ENCODE measurements around the gene TKFC.

Gene TKFC

GRCh38 chr11:61336171-61336935 lies 3.3 kb downstream of the TKFC start:
- Histone ChIP-seq H3K36me3 (ENCODE audit: control insufficient read depth in 4 of 4, insufficient read depth in 4 of 4, low read length in 3 of 4) (peaks cover 0 to 21% (median 14%) of the 10 kb centered on the region in 4 experiments), H3K27me3 (replicated peaks in 2 of 5; ENCODE audit: control insufficient read depth in 4 of 5, insufficient read depth in 5 of 5, low read length in 4 of 5) (no peaks in the 10 kb centered on the region), H3K4me3 (ENCODE audit: control insufficient read depth in 1 of 7, extremely low read depth in 1 of 7, insufficient read depth in 4 of 7, low read depth in 2 of 7, low read length in 6 of 7) (no peak overlapping the region), H3K4me1 (ENCODE audit: control extremely low read depth in 1 of 4, control insufficient read depth in 4 of 4, insufficient read depth in 4 of 4, low read length in 3 of 4) (peaks cover 4 to 45% (median 27%) of the 10 kb centered on the region in 4 experiments), H3K27ac (ENCODE audit: insufficient read depth in 1 of 2, low read depth in 1 of 2, low read length in 2 of 2, poor library complexity in 1 of 2, severe bottlenecking in 2 of 2) (no peak overlapping the region), H3K9me3 (ENCODE audit: control extremely low read depth in 1 of 5, control insufficient read depth in 4 of 5, insufficient read depth in 2 of 5, low read depth in 1 of 5, low read length in 4 of 5) (no peaks in the 10 kb centered on the region)
- ChIA-PET POLR2A (interaction anchor here (0.7 to 1.4 kb wide), 3 partner anchors 44 to 53 kb away, joined by 3 to 4 read pairs (median 4); no protein-coding TSS in a partner anchor), CTCF (interaction anchor here (0.7 to 10.5 kb wide), 20 partner anchors 9 to 181 kb away, joined by 3 to 341 read pairs (median 5); partner anchors contain the start of genes CYB561A3, TMEM138, TMEM216 and VWCE)
- WGBS (ENCODE audit: insufficient coverage), result 31% methylated on average over 7 of the region's 8 CpGs
- DNase-seq, result peak; percentile 80 to 89 (median 85)

- ChIA-PET CTCF (interaction anchor here (0.6 to 10.5 kb wide), 6 partner anchors 10 to 97 kb away, joined by 3 to 341 read pairs (median 5); partner anchors contain the start of genes CYB561A3, TMEM138 and TMEM216), POLR2A (interaction anchor here (0.5 kb wide), 1 partner anchor 18 kb away, joined by 3 read pairs; no protein-coding TSS in a partner anchor)
- Histone ChIP-seq H3K27ac (ENCODE audit: insufficient read depth in 1 of 2, low read depth in 1 of 2, low read length in 2 of 2, poor library complexity in 1 of 2, severe bottlenecking in 2 of 2) (no peak overlapping the region), H3K9me3 (ENCODE audit: control extremely low read depth in 1 of 5, control insufficient read depth in 4 of 5, insufficient read depth in 2 of 5, low read depth in 1 of 5, low read length in 4 of 5) (no peaks in the 10 kb centered on the region), H3K4me3 (ENCODE audit: control insufficient read depth in 1 of 7, extremely low read depth in 1 of 7, insufficient read depth in 4 of 7, low read depth in 2 of 7, low read length in 6 of 7) (no peak overlapping the region), H3K4me1 (ENCODE audit: control extremely low read depth in 1 of 4, control insufficient read depth in 4 of 4, insufficient read depth in 4 of 4, low read length in 3 of 4) (peaks cover 0 to 33% (median 13%) of the 10 kb centered on the region in 4 experiments), H3K27me3 (replicated peaks in 2 of 5; ENCODE audit: control insufficient read depth in 4 of 5, insufficient read depth in 5 of 5, low read length in 4 of 5) (no peaks in the 10 kb centered on the region), H3K36me3 (ENCODE audit: control insufficient read depth in 4 of 4, insufficient read depth in 4 of 4, low read length in 3 of 4) (peaks cover 0 to 33% (median 20%) of the 10 kb centered on the region in 4 experiments)
- no peak for DNase-seq
- WGBS (ENCODE audit: insufficient coverage), result 96% methylated on average over 13 of the region's 15 CpGs
Measured at GRCh38 chr11:61337706-61338470, 4.9 kb downstream of the TKFC start.

DNA sequence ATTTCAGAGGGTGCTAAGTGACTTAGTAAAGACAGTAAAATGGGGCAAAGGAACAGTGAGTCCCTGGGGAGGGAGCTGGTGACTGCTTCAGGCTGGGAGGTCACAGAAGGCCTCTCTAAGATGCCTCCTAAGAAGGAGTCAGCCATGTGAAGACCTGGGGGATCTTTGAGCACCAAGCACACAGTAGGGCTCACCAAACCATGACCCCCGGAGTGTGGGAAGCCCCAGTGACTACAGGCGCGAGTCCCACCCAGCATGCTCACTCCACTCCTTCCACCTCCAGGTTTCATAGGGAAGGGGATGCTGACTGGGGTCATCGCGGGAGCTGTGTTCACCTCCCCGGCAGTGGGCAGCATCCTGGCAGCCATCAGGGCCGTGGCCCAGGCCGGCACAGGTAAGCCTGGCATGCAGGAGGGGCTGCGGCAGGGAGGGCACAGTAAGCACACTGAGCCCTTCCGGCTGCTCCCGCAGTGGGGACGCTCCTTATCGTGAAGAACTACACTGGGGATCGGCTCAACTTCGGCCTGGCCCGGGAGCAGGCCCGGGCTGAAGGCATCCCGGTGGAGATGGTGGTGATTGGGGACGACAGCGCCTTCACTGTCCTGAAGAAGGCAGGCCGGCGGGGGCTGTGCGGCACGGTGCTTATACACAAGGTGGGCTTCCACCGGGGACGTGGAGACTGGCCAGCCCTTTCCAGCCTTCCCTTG lies 5.9 kb downstream of the TKFC start:
- Histone ChIP-seq H3K27ac (ENCODE audit: insufficient read depth in 1 of 2, low read depth in 1 of 2, low read length in 2 of 2, poor library complexity in 1 of 2, severe bottlenecking in 2 of 2) (no peak overlapping the region), H3K9me3 (ENCODE audit: control extremely low read depth in 1 of 5, control insufficient read depth in 4 of 5, insufficient read depth in 2 of 5, low read depth in 1 of 5, low read length in 4 of 5) (no peaks in the 10 kb centered on the region), H3K4me3 (ENCODE audit: control insufficient read depth in 1 of 7, extremely low read depth in 1 of 7, insufficient read depth in 4 of 7, low read depth in 2 of 7, low read length in 6 of 7) (no peak overlapping the region), H3K36me3 (ENCODE audit: control insufficient read depth in 4 of 4, insufficient read depth in 4 of 4, low read length in 3 of 4) (peaks cover 2 to 43% (median 26%) of the 10 kb centered on the region in 4 experiments), H3K4me1 (ENCODE audit: control extremely low read depth in 1 of 4, control insufficient read depth in 4 of 4, insufficient read depth in 4 of 4, low read length in 3 of 4) (peaks cover 0 to 26% (median 7%) of the 10 kb centered on the region in 4 experiments), H3K27me3 (replicated peaks in 2 of 5; ENCODE audit: control insufficient read depth in 4 of 5, insufficient read depth in 5 of 5, low read length in 4 of 5) (no peaks in the 10 kb centered on the region)
- POLR2A ChIA-PET, result no interaction called here
- CTCF ChIA-PET, result interaction anchor here (1.0 to 10.5 kb wide), 5 partner anchors 11 to 96 kb away, joined by 4 to 341 read pairs (median 6); partner anchors contain the start of genes CYB561A3, TMEM138 and TMEM216
- DNase-seq, result no peak
- 96% methylated on average over 17 of the region's 26 CpGs for WGBS (ENCODE audit: insufficient coverage)

GRCh38 chr11:61339490-61339878 lies 6.5 kb downstream of the TKFC start:
- ChIA-PET POLR2A (no interaction called here), CTCF (interaction anchor here (1.4 to 10.5 kb wide), 3 partner anchors 19 to 96 kb away, joined by 6 to 341 read pairs (median 244); partner anchors contain the start of genes CYB561A3, TMEM138 and TMEM216)
- Histone ChIP-seq H3K4me1 (ENCODE audit: control extremely low read depth in 1 of 4, control insufficient read depth in 4 of 4, insufficient read depth in 4 of 4, low read length in 3 of 4) (peaks cover 0 to 20% (median 5%) of the 10 kb centered on the region in 4 experiments), H3K4me3 (ENCODE audit: control insufficient read depth in 1 of 7, extremely low read depth in 1 of 7, insufficient read depth in 4 of 7, low read depth in 2 of 7, low read length in 6 of 7) (no peak overlapping the region), H3K27me3 (replicated peaks in 2 of 5; ENCODE audit: control insufficient read depth in 4 of 5, insufficient read depth in 5 of 5, low read length in 4 of 5) (no peaks in the 10 kb centered on the region), H3K9me3 (ENCODE audit: control extremely low read depth in 1 of 5, control insufficient read depth in 4 of 5, insufficient read depth in 2 of 5, low read depth in 1 of 5, low read length in 4 of 5) (no peaks in the 10 kb centered on the region), H3K36me3 (ENCODE audit: control insufficient read depth in 4 of 4, insufficient read depth in 4 of 4, low read length in 3 of 4) (peaks cover 2 to 46% (median 26%) of the 10 kb centered on the region in 4 experiments), H3K27ac (ENCODE audit: insufficient read depth in 1 of 2, low read depth in 1 of 2, low read length in 2 of 2, poor library complexity in 1 of 2, severe bottlenecking in 2 of 2) (no peak overlapping the region)
- 96% methylated on average over 3 of the region's 4 CpGs for WGBS (ENCODE audit: insufficient coverage)
- no peak for DNase-seq

DNA sequence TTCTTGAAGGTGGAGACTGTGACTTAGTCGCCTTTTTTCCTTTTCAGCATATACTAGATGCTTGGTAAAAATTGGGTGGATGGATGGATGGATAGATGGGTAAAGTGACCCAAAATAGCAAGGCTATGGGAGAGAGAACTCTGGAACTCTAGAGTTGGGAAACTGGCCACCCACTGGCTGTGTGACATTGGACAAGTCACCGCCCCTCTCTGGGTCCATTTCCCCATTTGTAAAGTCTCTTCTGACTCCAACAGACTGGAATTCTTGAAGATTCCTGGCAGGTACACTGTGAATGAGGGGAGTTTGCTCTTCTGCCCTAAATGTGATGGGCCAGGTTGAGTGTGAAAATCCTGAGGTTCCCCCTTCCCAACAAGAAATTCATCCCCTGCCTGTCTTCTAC lies 8.0 kb downstream of the TKFC start:
- Histone ChIP-seq H3K36me3 (ENCODE audit: control insufficient read depth in 4 of 4, insufficient read depth in 4 of 4, low read length in 3 of 4) (peaks cover 2 to 54% (median 29%) of the 10 kb centered on the region in 4 experiments), H3K9me3 (ENCODE audit: control extremely low read depth in 1 of 5, control insufficient read depth in 4 of 5, insufficient read depth in 2 of 5, low read depth in 1 of 5, low read length in 4 of 5) (no peaks in the 10 kb centered on the region), H3K4me1 (ENCODE audit: control extremely low read depth in 1 of 4, control insufficient read depth in 4 of 4, insufficient read depth in 4 of 4, low read length in 3 of 4) (peaks cover 0 to 10% (median 7%) of the 10 kb centered on the region in 4 experiments), H3K4me3 (ENCODE audit: control insufficient read depth in 1 of 7, extremely low read depth in 1 of 7, insufficient read depth in 4 of 7, low read depth in 2 of 7, low read length in 6 of 7) (no peak overlapping the region), H3K27me3 (replicated peaks in 2 of 5; ENCODE audit: control insufficient read depth in 4 of 5, insufficient read depth in 5 of 5, low read length in 4 of 5) (no peaks in the 10 kb centered on the region), H3K27ac (ENCODE audit: insufficient read depth in 1 of 2, low read depth in 1 of 2, low read length in 2 of 2, poor library complexity in 1 of 2, severe bottlenecking in 2 of 2) (no peak overlapping the region)
- WGBS (ENCODE audit: insufficient coverage), result 100% methylated on average over 1 of the region's 2 CpGs
- no peak for DNase-seq
- ChIA-PET POLR2A (no interaction called here), CTCF (interaction anchor here (10.1 to 10.5 kb wide), 2 partner anchors 18 to 46 kb away, joined by 244 to 341 read pairs; partner anchors contain the start of genes CYB561A3, TMEM138 and TMEM216)

DNA sequence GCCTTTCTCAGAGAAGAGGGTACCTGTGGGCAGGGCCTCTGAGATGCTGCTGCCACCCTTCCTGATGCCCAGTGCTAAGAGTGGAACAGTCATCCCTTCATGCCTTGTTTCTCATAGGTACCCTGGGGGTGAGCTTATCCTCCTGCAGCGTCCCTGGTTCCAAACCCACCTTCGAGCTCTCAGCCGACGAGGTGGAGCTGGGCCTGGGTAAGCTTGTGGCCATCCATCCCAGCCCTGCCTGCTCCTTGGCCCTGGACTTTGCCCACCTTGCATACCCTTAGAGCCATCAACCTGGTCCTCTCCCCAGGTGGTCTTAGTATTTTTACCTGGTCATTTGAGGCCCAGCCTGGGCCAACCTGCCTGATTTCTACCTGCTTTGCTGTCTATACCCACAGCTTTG lies 8.7 kb downstream of the TKFC start:
- no peak overlapping the region for H3K27ac ChIP-seq (ENCODE audit: insufficient read depth in 1 of 2, low read depth in 1 of 2, low read length in 2 of 2, poor library complexity in 1 of 2, severe bottlenecking in 2 of 2)
- DNase-seq, result no peak
- H3K9me3 ChIP-seq (ENCODE audit: control extremely low read depth in 1 of 5, control insufficient read depth in 4 of 5, insufficient read depth in 2 of 5, low read depth in 1 of 5, low read length in 4 of 5), result no peaks in the 10 kb centered on the region
- H3K36me3 ChIP-seq (ENCODE audit: control insufficient read depth in 4 of 4, insufficient read depth in 4 of 4, low read length in 3 of 4), result peaks cover 2 to 54% (median 29%) of the 10 kb centered on the region in 4 experiments
- H3K4me3 ChIP-seq (ENCODE audit: control insufficient read depth in 1 of 7, extremely low read depth in 1 of 7, insufficient read depth in 4 of 7, low read depth in 2 of 7, low read length in 6 of 7), result no peak overlapping the region
- ChIA-PET POLR2A (no interaction called here), CTCF (interaction anchor here (0.7 to 10.5 kb wide), 3 partner anchors 17 to 54 kb away, joined by 3 to 341 read pairs (median 244); partner anchors contain the start of genes CYB561A3, TMEM138 and TMEM216)
- 94% methylated on average over 4 of the region's 4 CpGs for WGBS (ENCODE audit: insufficient coverage)
- H3K27me3 ChIP-seq (replicated peaks in 2 of 5; ENCODE audit: control insufficient read depth in 4 of 5, insufficient read depth in 5 of 5, low read length in 4 of 5), result no peaks in the 10 kb centered on the region
- H3K4me1 ChIP-seq (ENCODE audit: control extremely low read depth in 1 of 4, control insufficient read depth in 4 of 4, insufficient read depth in 4 of 4, low read length in 3 of 4), result peaks cover 0 to 12% (median 9%) of the 10 kb centered on the region in 4 experiments

Data from common myeloid progenitor, CD34-positive (primary cell).